Measurements from ENCODE around the gene BAZ2A. TPM values are rescaled to one million over a fixed set of nuclear protein-coding genes. Genes with fewer than 3 reads are reported as not detected.

The BAZ2A gene
- polyA plus RNA-seq, 1 experiment, result 65.1 TPM

GRCh38 chr12:56670836-56671235, 40.7 kb upstream of the BAZ2A start:
- CTCF ChIA-PET, result interaction anchor here (0.6 to 1.6 kb wide), 4 partner anchors 14 to 1056 kb away, joined by 3 to 5 read pairs (median 3); no protein-coding TSS in a partner anchor
- POLR2A ChIA-PET, result no interaction called here
- no peak for TF ChIP-seq CTCF (IDR thresholded peaks at IDR 0.05; ENCODE audit: insufficient read depth, low read depth, low read length)
- no peaks in the 10 kb centered on the region for H3K27me3 ChIP-seq (ENCODE audit: control insufficient read depth, insufficient read depth, low read length)
- DNase-seq (ENCODE audit: low read depth), result no peak
- H3K4me3 ChIP-seq (ENCODE audit: low read depth, low read length), result no peak overlapping the region
- H3K36me3 ChIP-seq (ENCODE audit: control insufficient read depth, insufficient read depth, low read length), result peaks cover 12% of the 10 kb centered on the region

- Histone ChIP-seq H3K27me3 (ENCODE audit: control insufficient read depth, insufficient read depth, low read length) (no peaks in the 10 kb centered on the region), H3K4me3 (ENCODE audit: low read depth, low read length) (no peak overlapping the region), H3K36me3 (ENCODE audit: control insufficient read depth, insufficient read depth, low read length) (peaks cover 16% of the 10 kb centered on the region)
- POLR2A ChIA-PET, result interaction anchor here (0.5 to 0.6 kb wide), 2 partner anchors 57 to 814 kb away, joined by 4 to 16 read pairs; partner anchors contain the start of gene NACA
- TF ChIP-seq CTCF (IDR thresholded peaks at IDR 0.05; ENCODE audit: insufficient read depth, low read depth, low read length), result no peak
- DNase-seq (ENCODE audit: low read depth), result no peak
- CTCF ChIA-PET, result no interaction called here
These were observed 38.0 kb upstream of the BAZ2A start for GRCh38 chr12:56668197-56668457.

GRCh38 chr12:56661979-56662638, 32.0 kb upstream of the BAZ2A start:
- TF ChIP-seq CTCF (IDR thresholded peaks at IDR 0.05; ENCODE audit: insufficient read depth, low read depth, low read length), result no peak
- Histone ChIP-seq H3K4me3 (ENCODE audit: low read depth, low read length) (no peak overlapping the region), H3K36me3 (ENCODE audit: control insufficient read depth, insufficient read depth, low read length) (peaks cover 7% of the 10 kb centered on the region), H3K27me3 (ENCODE audit: control insufficient read depth, insufficient read depth, low read length) (no peaks in the 10 kb centered on the region)
- DNase-seq (ENCODE audit: low read depth), result no peak
- POLR2A ChIA-PET, result no interaction called here
- CTCF ChIA-PET, result no interaction called here

DNA sequence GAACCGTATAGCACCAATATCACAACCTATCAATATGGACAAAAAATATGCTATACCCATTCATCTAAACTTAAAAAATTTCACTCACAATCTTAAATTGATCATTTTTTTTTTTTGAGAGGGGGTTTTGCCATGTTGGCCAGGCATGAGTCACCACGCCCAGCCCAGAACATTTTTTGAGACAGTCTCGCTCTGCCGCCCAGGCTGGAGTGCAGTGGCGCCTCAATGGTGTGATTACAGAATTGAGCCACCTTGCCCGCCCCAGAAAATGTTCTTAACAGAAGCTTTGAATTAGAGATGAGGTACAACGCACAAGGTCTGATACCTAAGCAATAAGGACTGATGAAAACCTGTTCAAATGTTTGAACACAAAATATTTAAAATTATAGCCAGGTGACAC, 31.4 kb upstream of the BAZ2A start:
- Histone ChIP-seq H3K4me3 (ENCODE audit: low read depth, low read length) (no peak overlapping the region), H3K36me3 (ENCODE audit: control insufficient read depth, insufficient read depth, low read length) (peaks cover 5% of the 10 kb centered on the region), H3K27me3 (ENCODE audit: control insufficient read depth, insufficient read depth, low read length) (no peaks in the 10 kb centered on the region)
- no peak for DNase-seq (ENCODE audit: low read depth)
- CTCF ChIA-PET, result interaction anchor here (0.7 kb wide), 1 partner anchor 120 kb away, joined by 3 read pairs; no protein-coding TSS in a partner anchor
- POLR2A ChIA-PET, result no interaction called here
- TF ChIP-seq CTCF (IDR thresholded peaks at IDR 0.05; ENCODE audit: insufficient read depth, low read depth, low read length), result no peak

GRCh38 chr12:56658921-56659320, 28.8 kb upstream of the BAZ2A start:
- ChIA-PET POLR2A (interaction anchor here (0.6 kb wide), 1 partner anchor 14 kb away, joined by 7 read pairs; no protein-coding TSS in a partner anchor), CTCF (interaction anchor here (0.8 to 1.2 kb wide), 2 partner anchors 12 to 22 kb away, joined by 3 to 4 read pairs; no protein-coding TSS in a partner anchor)
- TF ChIP-seq CTCF (IDR thresholded peaks at IDR 0.05; ENCODE audit: insufficient read depth, low read depth, low read length), result no peak
- no peak for DNase-seq (ENCODE audit: low read depth)
- no peak overlapping the region for H3K4me3 ChIP-seq (ENCODE audit: low read depth, low read length)
- no peaks in the 10 kb centered on the region for H3K36me3 ChIP-seq (ENCODE audit: control insufficient read depth, insufficient read depth, low read length)
- H3K27me3 ChIP-seq (ENCODE audit: control insufficient read depth, insufficient read depth, low read length), result no peaks in the 10 kb centered on the region

All from BJ (cell line).